NCI-H748 treated with DMSO at 0.1 percent for 48 hours (cell line): ENCODE results near the gene RHOC.
"Not testable (repeated sequence)": the region's sequence is repeated elsewhere in the genome, so short reads cannot be mapped to it uniquely, and the experiment has no call there.

ENCODE experiments used
- DNase-seq: peaks from one replicate; lab custom pipeline; 2025; lab: John Stamatoyannopoulos, UW

RHOC gene

GRCh38 chr1:112706505-112707220 lies at the start of gene RHOC:
Gene RHOC (minus strand): TSS chr1:112707127. CDS start chr1:112703799, 3,328 bp downstream.
- DNase-seq = no peak

GRCh38 chr1:112754116-112754628 lies 47.2 kb upstream of the RHOC start:
- no peak for DNase-seq

- DNase-seq = no peak
Observed at GRCh38 chr1:112748396-112748795, 41.5 kb upstream of the RHOC start.

- DNase-seq = no peak
Observed at GRCh38 chr1:112744009-112744578, 37.2 kb upstream of the RHOC start.

GRCh38 chr1:112743174-112744008 lies 36.5 kb upstream of the RHOC start:
- no peak for DNase-seq

- no peak for DNase-seq
Observed at GRCh38 chr1:112737573-112737972, 30.6 kb upstream of the RHOC start.

GRCh38 chr1:112735752-112736151 lies 28.8 kb upstream of the RHOC start:
- DNase-seq = no peak

- DNase-seq = no peak
Observed at GRCh38 chr1:112731451-112731850, 24.5 kb upstream of the RHOC start.

GRCh38 chr1:112729909-112730308 lies 23.0 kb upstream of the RHOC start:
- DNase-seq = no peak

GRCh38 chr1:112729011-112729410 lies 22.1 kb upstream of the RHOC start:
- not testable (repeated sequence) for DNase-seq

- not testable (repeated sequence) for DNase-seq
Observed at GRCh38 chr1:112728306-112728971, 21.5 kb upstream of the RHOC start.

- DNase-seq = no peak
Observed at GRCh38 chr1:112727716-112728115, 20.8 kb upstream of the RHOC start.

GRCh38 chr1:112724240-112724639 lies 17.3 kb upstream of the RHOC start:
- DNase-seq = not testable (repeated sequence)

- DNase-seq = no peak
Observed at GRCh38 chr1:112723511-112723839, 16.5 kb upstream of the RHOC start.

GRCh38 chr1:112722601-112723510 lies 15.9 kb upstream of the RHOC start:
- no peak for DNase-seq

GRCh38 chr1:112721966-112722524 lies 15.1 kb upstream of the RHOC start:
- DNase-seq = no peak

- DNase-seq = not testable (repeated sequence)
Observed at GRCh38 chr1:112721294-112721693, 14.4 kb upstream of the RHOC start.

- no peak for DNase-seq
Observed at GRCh38 chr1:112720800-112721199, 13.9 kb upstream of the RHOC start.

- no peak for DNase-seq
Observed at GRCh38 chr1:112719706-112720105, 12.8 kb upstream of the RHOC start.

GRCh38 chr1:112718691-112719418 lies 11.9 kb upstream of the RHOC start:
- peak; percentile 16 for DNase-seq
